OCI-LY3 (cell line): ENCODE results near the gene REG1B.

Experiments used
- H2AFZ ChIP-seq: fragments of 200-600, 300-600 bp; shearing (Covaris generic); 2 replicates; pipeline ENCODE4 v1.6.0; 2014; ENCODE audit warnings: antibody characterized with exemption, low read depth, low read length
- H3K27ac ChIP-seq: fragments of 200-600, 300-600 bp; sonication (generic); 2 replicates; pipeline ENCODE4 v1.5.1; 2014; ENCODE audit warnings: mild to moderate bottlenecking, low read length, moderate library complexity, mixed read lengths
- H3K27me3 ChIP-seq: fragments of 200-600, 300-600 bp; sonication (generic); 2 replicates; pipeline ENCODE4 v1.6.1; 2014; ENCODE audit warnings: low read depth, low read length, mixed read lengths
- H3K36me3 ChIP-seq: fragments of 200-600, 300-600 bp; sonication (generic); replicated peaks from 2 replicates; pipeline ENCODE3; 2014; ENCODE audit warnings: low read depth, low read length, mixed read lengths
- H3K4me1 ChIP-seq: fragments of 300-600, 200-600 bp; sonication (generic); 2 replicates; pipeline ENCODE4 v1.6.1; 2014; ENCODE audit warnings: low read length, mixed read lengths
- H3K4me2 ChIP-seq: fragments of 200-600, 300-600 bp; sonication (generic); 2 replicates; pipeline ENCODE4 v1.6.1; 2014; ENCODE audit warnings: low read length, mixed read lengths
- H3K4me3 ChIP-seq: fragments of 300-600, 200-600 bp; sonication (generic); 2 replicates; pipeline ENCODE4 v1.5.1; 2014; ENCODE audit warnings: antibody characterized with exemption, mild to moderate bottlenecking, low read length, moderate library complexity
- H3K79me2 ChIP-seq: fragments of 300-600, 200-600 bp; shearing (Covaris generic); 2 replicates; pipeline ENCODE4 v1.6.1; 2014; ENCODE audit warnings: mild to moderate bottlenecking, low read length, mixed read lengths
- H3K9ac ChIP-seq: fragments of 300-600, 200-600 bp; shearing (Covaris generic); 2 replicates; pipeline ENCODE4 v1.6.0; 2014; ENCODE audit warnings: mild to moderate bottlenecking, low read length, moderate library complexity
- H3K9me3 ChIP-seq: fragments of 200-600, 300-600 bp; shearing (Covaris generic); 2 replicates; pipeline ENCODE4 v1.6.1; 2014; ENCODE audit warnings: low read length, mixed read lengths; ENCODE audit not compliant: insufficient read depth
- H4K20me1 ChIP-seq: fragments of 200-600, 300-600 bp; sonication (generic); 2 replicates; pipeline ENCODE4 v1.6.1; 2016; ENCODE audit warnings: low read length, mixed read lengths; ENCODE audit not compliant: insufficient read depth
- CTCF ChIP-seq: fragments of 200-600, 300-600 bp; sonication (generic); IDR thresholded peaks from 2 replicates; pipeline ENCODE4 v1.5.1; 2014; ENCODE audit warnings: antibody characterized with exemption, low read length, low read depth
- EZH2phosphoT487 ChIP-seq: fragments of 200-600 bp; shearing (Covaris generic); IDR thresholded peaks from 2 replicates; pipeline ENCODE4 v1.6.1; 2018; ENCODE audit warnings: antibody characterized with exemption, mixed run types, low read depth

Gene REG1B

GRCh38 chr2:79099140-79099686 is 11.4 kb upstream of the REG1B start:
- Histone ChIP-seq H3K27me3 (no peaks in the 10 kb centered on the region), H3K9ac (no peak overlapping the region), H2AFZ (no peak overlapping the region), H3K36me3 (no peaks in the 10 kb centered on the region), H3K27ac (no peak overlapping the region), H3K79me2 (no peaks in the 10 kb centered on the region), H3K4me1 (peaks cover 8% of the 10 kb centered on the region), H3K4me3 (no peak overlapping the region), H3K9me3 (peaks cover 3% of the 10 kb centered on the region), H3K4me2 (no peak overlapping the region), H4K20me1 (no peaks in the 10 kb centered on the region)
- TF ChIP-seq CTCF (no peak), EZH2phosphoT487 (no peak)

- no peak overlapping the region for H3K4me3 ChIP-seq
- no peaks in the 10 kb centered on the region for H3K27me3 ChIP-seq
- no peak for TF ChIP-seq EZH2phosphoT487
- no peak for TF ChIP-seq CTCF
- H3K27ac ChIP-seq, result no peak overlapping the region
- H3K36me3 ChIP-seq, result no peaks in the 10 kb centered on the region
- peaks cover 3% of the 10 kb centered on the region for H3K9me3 ChIP-seq
- peaks cover 8% of the 10 kb centered on the region for H3K4me1 ChIP-seq
- no peaks in the 10 kb centered on the region for H4K20me1 ChIP-seq
- no peak overlapping the region for H2AFZ ChIP-seq
- H3K4me2 ChIP-seq, result no peak overlapping the region
- H3K79me2 ChIP-seq, result no peaks in the 10 kb centered on the region
- no peak overlapping the region for H3K9ac ChIP-seq
These were observed 10.1 kb upstream of the REG1B start for GRCh38 chr2:79097843-79098242.

GRCh38 chr2:79090693-79091092 is 2.9 kb upstream of the REG1B start:
- Histone ChIP-seq H3K27me3 (no peaks in the 10 kb centered on the region), H3K4me2 (no peak overlapping the region), H3K79me2 (no peaks in the 10 kb centered on the region), H3K27ac (no peak overlapping the region), H3K9ac (no peak overlapping the region), H4K20me1 (no peaks in the 10 kb centered on the region), H3K4me3 (no peak overlapping the region), H3K9me3 (no peaks in the 10 kb centered on the region), H3K4me1 (no peaks in the 10 kb centered on the region), H3K36me3 (no peaks in the 10 kb centered on the region), H2AFZ (no peak overlapping the region)
- no peak for TF ChIP-seq EZH2phosphoT487
- TF ChIP-seq CTCF, result no peak

GRCh38 chr2:79086255-79086654 is 1.5 kb downstream of the REG1B start:
- no peak for TF ChIP-seq CTCF
- TF ChIP-seq EZH2phosphoT487, result no peak
- no peak overlapping the region for H3K27ac ChIP-seq
- H3K9ac ChIP-seq, result no peak overlapping the region
- no peaks in the 10 kb centered on the region for H3K4me1 ChIP-seq
- H3K4me3 ChIP-seq, result no peak overlapping the region
- H2AFZ ChIP-seq, result no peak overlapping the region
- H3K36me3 ChIP-seq, result no peaks in the 10 kb centered on the region
- H3K79me2 ChIP-seq, result no peaks in the 10 kb centered on the region
- no peak overlapping the region for H3K4me2 ChIP-seq
- no peaks in the 10 kb centered on the region for H3K27me3 ChIP-seq
- no peaks in the 10 kb centered on the region for H3K9me3 ChIP-seq
- no peaks in the 10 kb centered on the region for H4K20me1 ChIP-seq
